Endodermal cell (in vitro differentiated cells): Measurements from ENCODE around the gene ETV7. TPM values are rescaled to one million over a fixed set of nuclear protein-coding genes. Genes with fewer than 3 reads are reported as not detected.
A peak's percentile ranks its signal among the peaks of the same experiment; 100 is the strongest.

Experiments
- DNase-seq: peaks from one replicate; pipeline ENCODE4 v3.0.0-alpha.2; 2017
- H3K27ac ChIP-seq: 2 replicates; pipeline ENCODE4 v1.5.1; 2013; ENCODE audit warnings: mild to moderate bottlenecking, low read depth, low read length, moderate library complexity
- H3K27me3 ChIP-seq: 2 replicates; pipeline ENCODE4 v1.6.1; 2013; ENCODE audit warnings: mild to moderate bottlenecking, low read length, moderate library complexity; ENCODE audit not compliant: insufficient read depth, control insufficient read depth, poor library complexity, severe bottlenecking
- H3K36me3 ChIP-seq: 2 replicates; pipeline ENCODE4 v1.7.0; 2013; ENCODE audit warnings: mild to moderate bottlenecking, low read length, moderate library complexity; ENCODE audit not compliant: control insufficient read depth, insufficient read depth
- H3K4me1 ChIP-seq: one replicate; pipeline ENCODE4 v1.7.0; 2013; ENCODE audit warnings: low read length; ENCODE audit not compliant: control insufficient read depth, insufficient read depth
- H3K4me3 ChIP-seq: 2 replicates; pipeline ENCODE4 v1.5.1; 2013; ENCODE audit warnings: mild to moderate bottlenecking, low read length, moderate library complexity
- H3K9ac ChIP-seq: 2 replicates; pipeline ENCODE4 v1.6.1; 2013; ENCODE audit warnings: mild to moderate bottlenecking, low read length, moderate library complexity; ENCODE audit not compliant: poor library complexity, severe bottlenecking; ENCODE audit errors: extremely low read depth
- H3K9me3 ChIP-seq: 2 replicates; pipeline ENCODE4 v1.6.1; 2013; ENCODE audit warnings: mild to moderate bottlenecking, low read length, moderate library complexity; ENCODE audit not compliant: control insufficient read depth
- H3K27ac Mint-ChIP-seq: 2 replicates; pipeline ENCODE4 v1.8.0; 2020; ENCODE audit warnings: mixed read lengths
- H3K27me3 Mint-ChIP-seq: 2 replicates; pipeline ENCODE4 v1.8.0; 2021; ENCODE audit warnings: mild to moderate bottlenecking, mixed read lengths; ENCODE audit not compliant: insufficient read depth
- H3K36me3 Mint-ChIP-seq: 2 replicates; pipeline ENCODE4 v1.8.0; 2020; ENCODE audit warnings: low read depth, mixed read lengths
- H3K4me1 Mint-ChIP-seq: 2 replicates; pipeline ENCODE4 v1.8.0; 2020; ENCODE audit warnings: mixed read lengths
- H3K4me3 Mint-ChIP-seq: 2 replicates; pipeline ENCODE4 v1.8.0; 2020; ENCODE audit warnings: mild to moderate bottlenecking, moderate library complexity, mixed read lengths
- H3K9me3 Mint-ChIP-seq: 2 replicates; pipeline ENCODE4 v1.8.0; 2020; ENCODE audit warnings: mild to moderate bottlenecking, mixed read lengths
- WGBS, 2 experiments: methylation state at CpG; one replicate each; pipeline versions ENCODE4 v1.1.5 to v1.1.7; 2013; ENCODE audit warnings: missing lambda C conversion rate in 2 of 2, mixed read lengths in 1 of 2; ENCODE audit not compliant: insufficient coverage in 1 of 2, insufficient read length in 1 of 2; 5-methylcytosine and 5-hydroxymethylcytosine counted together
- total RNA-seq, 2 donors: library from RNA; stranded (reverse); fragmentation: NEBNext Ultra II Directional in 1 of 2; extraction: Animal tissue kit (Norgen Biotek cat#: 25700) in 1 of 2; gene quantifications; 2 replicates in 1 of 2; 3 replicates in 1 of 2; pipeline ENCODE4 v1.2.1, GENCODE V29; 2021
- TF ChIP-seq, protein P1 (sequence below): fragments of 200-600 bp; sonication (generic); conservative IDR thresholded peaks from 2 replicates; pipeline ENCODE4 v1.5.0; 2021; ENCODE audit warnings: antibody characterized with exemption, mild to moderate bottlenecking

Gene ETV7
- total RNA-seq, 2 donors from 2014 or later = 0.42 TPM

DNA sequence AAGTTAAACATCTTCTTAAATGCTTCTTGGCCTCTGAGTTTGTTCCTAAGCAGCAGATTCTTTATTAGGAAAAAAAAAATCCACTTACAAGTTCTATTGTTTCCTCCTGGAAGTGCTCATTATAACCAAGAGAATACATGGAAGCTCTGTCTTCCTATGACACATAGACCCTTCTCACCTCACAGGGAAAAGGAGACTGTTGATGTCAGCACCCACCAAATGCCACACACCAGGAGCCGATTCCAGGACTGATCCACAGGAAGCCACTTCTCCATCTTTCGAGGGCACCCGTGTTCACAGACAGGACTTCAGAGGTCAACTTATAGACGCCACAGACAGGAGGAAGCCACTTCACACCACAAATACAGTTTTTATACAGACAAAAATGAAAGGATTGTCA lies 37.4 kb downstream of the ETV7 start:
- WGBS, 2 experiments = 98 to 100% methylated on average over 3 to 4 of the region's 4 CpGs

DNA sequence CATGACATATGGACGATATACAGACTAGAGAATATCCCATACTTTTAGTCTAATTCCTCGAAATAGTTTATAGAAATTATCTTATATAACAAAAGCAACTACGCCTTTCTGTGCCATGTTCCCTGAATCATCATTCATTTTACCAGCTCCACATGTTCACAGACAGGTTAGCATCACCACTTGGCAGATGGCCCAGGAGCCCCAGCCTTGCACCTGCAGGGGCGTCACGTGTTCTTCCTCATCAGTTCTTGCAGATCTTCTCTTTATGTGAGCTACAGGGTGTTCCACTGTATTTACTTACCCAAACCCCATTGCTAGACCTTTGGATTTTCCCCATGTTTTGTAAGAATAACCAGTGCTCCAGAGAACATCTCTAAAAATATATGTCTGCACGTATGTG lies 38.2 kb downstream of the ETV7 start:
- Histone ChIP-seq H3K4me3 (no peak overlapping the region), H3K27me3 (no peaks in the 10 kb centered on the region), H3K9ac (no peak overlapping the region), H3K27ac (no peak overlapping the region), H3K36me3 (no peaks in the 10 kb centered on the region), H3K4me1 (no peaks in the 10 kb centered on the region), H3K9me3 (peaks cover 5% of the 10 kb centered on the region)
- no peak overlapping the region for H3K27ac Mint-ChIP-seq
- no peak overlapping the region for H3K4me3 Mint-ChIP-seq
- DNase-seq = peak; percentile 4
- WGBS, 2 experiments = 89 to 95% methylated on average over 2 to 6 of the region's 6 CpGs
- H3K4me1 Mint-ChIP-seq = peaks cover 11% of the 10 kb centered on the region
- peaks cover 4% of the 10 kb centered on the region for H3K9me3 Mint-ChIP-seq
- TF ChIP-seq, protein P1, sequence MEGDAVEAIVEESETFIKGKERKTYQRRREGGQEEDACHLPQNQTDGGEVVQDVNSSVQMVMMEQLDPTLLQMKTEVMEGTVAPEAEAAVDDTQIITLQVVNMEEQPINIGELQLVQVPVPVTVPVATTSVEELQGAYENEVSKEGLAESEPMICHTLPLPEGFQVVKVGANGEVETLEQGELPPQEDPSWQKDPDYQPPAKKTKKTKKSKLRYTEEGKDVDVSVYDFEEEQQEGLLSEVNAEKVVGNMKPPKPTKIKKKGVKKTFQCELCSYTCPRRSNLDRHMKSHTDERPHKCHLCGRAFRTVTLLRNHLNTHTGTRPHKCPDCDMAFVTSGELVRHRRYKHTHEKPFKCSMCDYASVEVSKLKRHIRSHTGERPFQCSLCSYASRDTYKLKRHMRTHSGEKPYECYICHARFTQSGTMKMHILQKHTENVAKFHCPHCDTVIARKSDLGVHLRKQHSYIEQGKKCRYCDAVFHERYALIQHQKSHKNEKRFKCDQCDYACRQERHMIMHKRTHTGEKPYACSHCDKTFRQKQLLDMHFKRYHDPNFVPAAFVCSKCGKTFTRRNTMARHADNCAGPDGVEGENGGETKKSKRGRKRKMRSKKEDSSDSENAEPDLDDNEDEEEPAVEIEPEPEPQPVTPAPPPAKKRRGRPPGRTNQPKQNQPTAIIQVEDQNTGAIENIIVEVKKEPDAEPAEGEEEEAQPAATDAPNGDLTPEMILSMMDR = no peak
- H3K36me3 Mint-ChIP-seq = no peaks in the 10 kb centered on the region
- H3K27me3 Mint-ChIP-seq = no peaks in the 10 kb centered on the region

More for the DNA sequence above, 37.4 kb downstream of the ETV7 start:
- H3K36me3 Mint-ChIP-seq = no peaks in the 10 kb centered on the region
- H3K9me3 ChIP-seq = peaks cover 5% of the 10 kb centered on the region
- no peaks in the 10 kb centered on the region for H3K4me1 ChIP-seq
- DNase-seq = peak; percentile 23
- no peaks in the 10 kb centered on the region for H3K27me3 ChIP-seq
- no peaks in the 10 kb centered on the region for H3K27me3 Mint-ChIP-seq
- TF ChIP-seq, protein P1 = no peak
- peaks cover 4% of the 10 kb centered on the region for H3K9me3 Mint-ChIP-seq
- no peak overlapping the region for H3K4me3 Mint-ChIP-seq
- H3K9ac ChIP-seq = no peak overlapping the region
- no peaks in the 10 kb centered on the region for H3K36me3 ChIP-seq
- H3K27ac Mint-ChIP-seq = no peak overlapping the region
- no peak overlapping the region for H3K4me3 ChIP-seq
- no peak overlapping the region for H3K27ac ChIP-seq
- H3K4me1 Mint-ChIP-seq = peaks cover 11% of the 10 kb centered on the region

DNA sequence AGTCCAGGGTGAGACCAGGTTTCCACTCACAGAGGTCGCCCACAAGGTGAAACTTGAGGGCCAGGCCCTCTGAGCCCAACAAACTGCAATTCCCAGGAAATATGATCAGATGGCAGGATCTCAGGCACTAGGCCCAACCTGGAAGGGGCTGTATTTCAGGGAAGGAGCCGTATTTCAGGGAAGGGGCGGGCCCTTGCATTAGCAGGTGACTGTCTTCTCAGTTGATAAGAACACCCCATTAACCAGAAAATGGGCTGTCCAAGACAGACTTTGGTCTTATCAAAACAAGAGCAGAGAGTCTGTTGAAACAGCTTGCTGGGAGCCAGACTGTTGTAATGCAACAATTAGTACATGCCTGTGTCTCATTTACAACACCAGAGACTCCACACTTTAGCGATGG lies 39.8 kb downstream of the ETV7 start:
- no peaks in the 10 kb centered on the region for H3K36me3 Mint-ChIP-seq
- H3K4me1 ChIP-seq = no peaks in the 10 kb centered on the region
- WGBS, 2 experiments = 91 to 94% methylated on average over 3 to 4 of the region's 4 CpGs
- H3K4me3 ChIP-seq = no peak overlapping the region
- DNase-seq = peak; percentile 34
- H3K27ac Mint-ChIP-seq = no peak overlapping the region
- H3K27me3 Mint-ChIP-seq = no peaks in the 10 kb centered on the region
- peaks cover 3% of the 10 kb centered on the region for H3K9me3 ChIP-seq
- no peak overlapping the region for H3K4me3 Mint-ChIP-seq
- H3K4me1 Mint-ChIP-seq = peaks cover 11% of the 10 kb centered on the region
- no peaks in the 10 kb centered on the region for H3K27me3 ChIP-seq
- TF ChIP-seq, protein P1 = no peak
- H3K27ac ChIP-seq = no peak overlapping the region
- H3K9me3 Mint-ChIP-seq = peaks cover under 1% of the 10 kb centered on the region
- no peak overlapping the region for H3K9ac ChIP-seq
- no peaks in the 10 kb centered on the region for H3K36me3 ChIP-seq
